Liver (tissue), 3 donors: ENCODE data around the gene ARHGEF10L.

Source experiments
- EGR1 ChIP-seq, 2 donors: IDR thresholded peaks; 2 replicates each; pipeline ENCODE4 v1.6.1; 2016 to 2018; ENCODE audit warnings: antibody characterized with exemption in 2 of 2, low read depth in 2 of 2
- SP1 ChIP-seq: IDR thresholded peaks from 2 replicates; pipeline ENCODE4 v1.6.1; 2018; ENCODE audit warnings: antibody characterized with exemption, mild to moderate bottlenecking
- TF ChIP-seq, protein P1 (sequence below): IDR thresholded peaks from 2 replicates; pipeline ENCODE4 v1.6.1; 2016; ENCODE audit warnings: antibody characterized with exemption
- TF ChIP-seq, protein P2 (sequence below): fragments of 150-350 bp; IDR thresholded peaks from 2 replicates; pipeline ENCODE4 v1.5.1; 2017; ENCODE audit warnings: improper control_type of control experiment, low read depth, low read length; ENCODE audit not compliant: missing input control
- TF ChIP-seq, protein P3 (sequence below): IDR thresholded peaks from 2 replicates; pipeline ENCODE4 v1.6.1; 2016; ENCODE audit warnings: antibody characterized with exemption
- TF ChIP-seq, protein P4 (sequence below): IDR thresholded peaks from 2 replicates; pipeline ENCODE4 v1.6.1; 2016; ENCODE audit warnings: antibody characterized with exemption
- donor health status: healthy.
- donor health status: healthy.

DNA sequence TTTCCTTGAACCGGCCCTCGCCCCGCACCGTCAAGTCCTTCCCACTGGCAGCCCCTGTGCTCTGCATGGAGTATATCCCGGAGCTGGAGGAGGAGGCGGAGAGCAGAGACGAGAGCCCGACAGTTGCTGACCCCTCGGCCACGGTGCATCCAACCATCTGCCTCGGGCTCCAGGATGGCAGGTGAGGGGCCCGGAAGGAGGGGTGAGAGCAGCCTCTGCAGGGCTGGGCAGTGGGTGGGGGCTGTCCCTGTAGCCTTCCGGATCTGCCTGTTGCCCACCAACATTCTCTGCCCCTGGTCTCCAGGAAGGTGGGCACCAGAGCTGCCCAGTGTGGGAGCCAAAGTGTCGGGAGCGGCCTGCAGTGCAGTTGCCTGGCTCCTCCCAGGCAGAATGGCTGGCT, 116.4 kb downstream of the ARHGEF10L start:
- TF ChIP-seq, protein P1, sequence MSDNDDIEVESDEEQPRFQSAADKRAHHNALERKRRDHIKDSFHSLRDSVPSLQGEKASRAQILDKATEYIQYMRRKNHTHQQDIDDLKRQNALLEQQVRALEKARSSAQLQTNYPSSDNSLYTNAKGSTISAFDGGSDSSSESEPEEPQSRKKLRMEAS: no peak
- TF ChIP-seq, protein P2, sequence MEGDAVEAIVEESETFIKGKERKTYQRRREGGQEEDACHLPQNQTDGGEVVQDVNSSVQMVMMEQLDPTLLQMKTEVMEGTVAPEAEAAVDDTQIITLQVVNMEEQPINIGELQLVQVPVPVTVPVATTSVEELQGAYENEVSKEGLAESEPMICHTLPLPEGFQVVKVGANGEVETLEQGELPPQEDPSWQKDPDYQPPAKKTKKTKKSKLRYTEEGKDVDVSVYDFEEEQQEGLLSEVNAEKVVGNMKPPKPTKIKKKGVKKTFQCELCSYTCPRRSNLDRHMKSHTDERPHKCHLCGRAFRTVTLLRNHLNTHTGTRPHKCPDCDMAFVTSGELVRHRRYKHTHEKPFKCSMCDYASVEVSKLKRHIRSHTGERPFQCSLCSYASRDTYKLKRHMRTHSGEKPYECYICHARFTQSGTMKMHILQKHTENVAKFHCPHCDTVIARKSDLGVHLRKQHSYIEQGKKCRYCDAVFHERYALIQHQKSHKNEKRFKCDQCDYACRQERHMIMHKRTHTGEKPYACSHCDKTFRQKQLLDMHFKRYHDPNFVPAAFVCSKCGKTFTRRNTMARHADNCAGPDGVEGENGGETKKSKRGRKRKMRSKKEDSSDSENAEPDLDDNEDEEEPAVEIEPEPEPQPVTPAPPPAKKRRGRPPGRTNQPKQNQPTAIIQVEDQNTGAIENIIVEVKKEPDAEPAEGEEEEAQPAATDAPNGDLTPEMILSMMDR: no peak
- no peak for TF ChIP-seq SP1
- TF ChIP-seq, protein P3, sequence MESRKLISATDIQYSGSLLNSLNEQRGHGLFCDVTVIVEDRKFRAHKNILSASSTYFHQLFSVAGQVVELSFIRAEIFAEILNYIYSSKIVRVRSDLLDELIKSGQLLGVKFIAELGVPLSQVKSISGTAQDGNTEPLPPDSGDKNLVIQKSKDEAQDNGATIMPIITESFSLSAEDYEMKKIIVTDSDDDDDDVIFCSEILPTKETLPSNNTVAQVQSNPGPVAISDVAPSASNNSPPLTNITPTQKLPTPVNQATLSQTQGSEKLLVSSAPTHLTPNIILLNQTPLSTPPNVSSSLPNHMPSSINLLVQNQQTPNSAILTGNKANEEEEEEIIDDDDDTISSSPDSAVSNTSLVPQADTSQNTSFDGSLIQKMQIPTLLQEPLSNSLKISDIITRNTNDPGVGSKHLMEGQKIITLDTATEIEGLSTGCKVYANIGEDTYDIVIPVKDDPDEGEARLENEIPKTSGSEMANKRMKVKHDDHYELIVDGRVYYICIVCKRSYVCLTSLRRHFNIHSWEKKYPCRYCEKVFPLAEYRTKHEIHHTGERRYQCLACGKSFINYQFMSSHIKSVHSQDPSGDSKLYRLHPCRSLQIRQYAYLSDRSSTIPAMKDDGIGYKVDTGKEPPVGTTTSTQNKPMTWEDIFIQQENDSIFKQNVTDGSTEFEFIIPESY: no peak
- TF ChIP-seq EGR1 (IDR thresholded peaks at IDR 0.05; ENCODE audit: low read depth in 2 of 2): no peak
- TF ChIP-seq, protein P4, sequence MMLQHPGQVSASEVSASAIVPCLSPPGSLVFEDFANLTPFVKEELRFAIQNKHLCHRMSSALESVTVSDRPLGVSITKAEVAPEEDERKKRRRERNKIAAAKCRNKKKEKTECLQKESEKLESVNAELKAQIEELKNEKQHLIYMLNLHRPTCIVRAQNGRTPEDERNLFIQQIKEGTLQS: no peak
